Measurements from ENCODE around the gene MELTF. TPM values are rescaled to one million over a fixed set of nuclear protein-coding genes. Genes with fewer than 3 reads are reported as not detected.

Gene MELTF
- total RNA-seq, 2 donors from 2014 or later, result 15.7 to 31.2 TPM

DNA sequence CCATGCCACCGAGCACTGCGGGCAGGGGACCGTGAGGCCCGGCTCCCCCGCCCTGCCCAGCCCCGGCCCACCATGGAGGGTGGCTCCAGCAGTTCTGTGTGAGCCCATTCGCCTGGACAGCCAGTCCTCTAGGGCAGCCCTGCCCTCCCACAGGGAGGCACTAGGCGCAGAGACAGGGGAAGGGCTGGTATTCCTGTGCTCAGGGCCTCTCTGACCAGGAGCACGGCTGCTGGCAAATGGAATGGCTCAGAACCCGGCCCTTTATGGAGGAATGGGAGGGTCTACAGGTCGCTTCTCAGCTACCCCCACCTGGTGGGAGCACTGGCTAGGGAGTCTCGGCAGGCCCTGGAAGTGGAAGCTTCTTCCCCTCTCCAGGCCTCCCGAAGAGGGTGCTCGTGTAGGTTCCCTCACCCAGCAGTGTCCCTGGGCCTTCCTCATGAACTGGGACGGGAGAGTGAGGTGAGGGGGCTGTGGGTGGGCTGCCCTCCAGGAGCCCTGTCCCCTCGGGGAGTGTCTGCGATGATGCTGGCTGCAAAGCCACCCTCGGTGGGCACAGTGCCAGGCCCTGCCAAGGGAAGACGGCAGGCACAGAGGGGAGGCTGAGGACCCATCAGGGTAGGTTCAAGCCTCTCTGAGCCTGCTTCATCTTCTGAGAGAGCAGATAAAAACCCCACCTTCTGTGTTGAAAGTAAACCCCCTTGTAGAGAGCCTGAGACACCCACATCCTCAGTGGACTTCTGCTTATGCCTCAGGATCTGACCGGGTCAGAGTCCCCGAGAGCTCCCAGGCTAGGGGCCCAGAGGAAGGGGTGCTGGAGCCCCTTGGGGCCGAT lies 1.5 kb downstream of the MELTF start:
- Histone ChIP-seq H3K9me3 (no peaks in the 10 kb centered on the region), H3K4me1 (peaks cover 10% of the 10 kb centered on the region), H3K27ac (no peak overlapping the region), H3K9ac (ENCODE audit: low read depth in 2 of 2, low read length in 2 of 2) (peak overlapping the region in 1 of 2 donors; percentile 8), H3K27me3 (no peaks in the 10 kb centered on the region), H3K4me3 (no peak overlapping the region), H3K36me3 (no peaks in the 10 kb centered on the region)
- intact Hi-C loops (cut with DNase I), result no loop called here
- peak; percentile 17 for DNase-seq
- TF ChIP-seq, protein P1, sequence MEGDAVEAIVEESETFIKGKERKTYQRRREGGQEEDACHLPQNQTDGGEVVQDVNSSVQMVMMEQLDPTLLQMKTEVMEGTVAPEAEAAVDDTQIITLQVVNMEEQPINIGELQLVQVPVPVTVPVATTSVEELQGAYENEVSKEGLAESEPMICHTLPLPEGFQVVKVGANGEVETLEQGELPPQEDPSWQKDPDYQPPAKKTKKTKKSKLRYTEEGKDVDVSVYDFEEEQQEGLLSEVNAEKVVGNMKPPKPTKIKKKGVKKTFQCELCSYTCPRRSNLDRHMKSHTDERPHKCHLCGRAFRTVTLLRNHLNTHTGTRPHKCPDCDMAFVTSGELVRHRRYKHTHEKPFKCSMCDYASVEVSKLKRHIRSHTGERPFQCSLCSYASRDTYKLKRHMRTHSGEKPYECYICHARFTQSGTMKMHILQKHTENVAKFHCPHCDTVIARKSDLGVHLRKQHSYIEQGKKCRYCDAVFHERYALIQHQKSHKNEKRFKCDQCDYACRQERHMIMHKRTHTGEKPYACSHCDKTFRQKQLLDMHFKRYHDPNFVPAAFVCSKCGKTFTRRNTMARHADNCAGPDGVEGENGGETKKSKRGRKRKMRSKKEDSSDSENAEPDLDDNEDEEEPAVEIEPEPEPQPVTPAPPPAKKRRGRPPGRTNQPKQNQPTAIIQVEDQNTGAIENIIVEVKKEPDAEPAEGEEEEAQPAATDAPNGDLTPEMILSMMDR (IDR thresholded peaks at IDR 0.05), result no peak

DNA sequence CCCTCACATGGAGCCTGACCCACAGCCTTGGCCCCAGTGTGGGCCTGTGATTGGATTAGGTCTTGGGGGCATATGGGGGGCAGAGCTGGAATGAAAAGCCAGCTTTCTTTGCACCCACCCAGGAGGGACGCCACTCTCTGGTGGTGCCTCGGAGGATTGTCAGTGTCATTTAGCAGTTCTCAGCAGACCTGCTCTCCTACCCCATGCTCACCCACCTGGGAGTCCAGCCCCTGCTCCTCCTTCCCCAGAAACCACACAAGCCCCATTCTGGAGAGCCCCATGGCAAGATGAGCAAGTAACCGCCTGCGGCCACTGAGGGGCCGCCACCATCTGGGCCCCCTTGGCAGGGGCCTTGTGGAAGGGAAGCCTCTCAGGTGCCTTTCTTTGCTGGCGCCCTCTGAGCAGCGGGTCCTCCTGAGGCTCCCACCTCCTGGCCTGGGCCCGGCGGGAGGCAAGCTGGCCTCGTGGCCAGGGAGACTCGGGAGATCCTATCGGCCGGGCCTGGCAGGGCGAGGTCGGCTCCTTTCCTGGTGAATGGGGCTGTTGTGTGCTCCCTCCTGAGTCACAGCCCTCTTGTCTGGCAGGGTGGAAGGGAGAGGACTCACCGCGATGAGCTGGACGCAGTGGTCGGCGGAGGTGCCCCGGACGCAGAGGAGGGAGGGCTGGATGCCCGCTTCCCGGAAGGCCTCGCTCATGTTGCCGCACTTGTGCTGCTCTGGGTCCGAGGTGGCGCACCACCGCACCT lies 2.3 kb downstream of the MELTF start:
- H3K9me3 ChIP-seq, result no peaks in the 10 kb centered on the region
- intact Hi-C loops (cut with DNase I), result no loop called here
- H3K9ac ChIP-seq (ENCODE audit: low read depth in 2 of 2, low read length in 2 of 2), result no peak overlapping the region
- TF ChIP-seq, protein P1 (IDR thresholded peaks at IDR 0.05), result no peak
- H3K27me3 ChIP-seq, result no peaks in the 10 kb centered on the region
- H3K4me3 ChIP-seq, result no peak overlapping the region
- no peaks in the 10 kb centered on the region for H3K36me3 ChIP-seq
- H3K4me1 ChIP-seq, result peaks cover 10% of the 10 kb centered on the region
- H3K27ac ChIP-seq, result no peak overlapping the region
- no peak for DNase-seq

DNA sequence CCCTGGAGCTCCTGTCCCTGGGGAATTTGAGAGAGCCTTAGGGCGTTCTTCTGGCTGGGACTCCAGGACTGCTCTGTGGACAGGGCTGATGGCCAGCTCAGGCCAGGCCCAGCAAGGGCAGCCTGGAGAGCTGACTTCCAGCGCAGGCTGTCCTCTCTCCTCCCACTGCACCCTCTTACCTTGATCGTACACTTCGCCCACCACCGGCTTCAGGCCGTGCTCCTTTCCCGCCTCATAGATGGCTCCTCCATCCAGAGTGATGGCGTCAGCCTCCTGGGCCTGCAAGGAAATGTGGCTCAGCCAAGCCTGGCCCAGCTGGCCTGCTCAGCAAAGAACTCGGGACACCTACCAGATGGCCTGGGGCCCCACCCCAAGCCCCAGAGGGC lies 3.1 kb downstream of the MELTF start:
- H3K27ac ChIP-seq, result no peak overlapping the region
- no peaks in the 10 kb centered on the region for H3K9me3 ChIP-seq
- H3K4me3 ChIP-seq, result no peak overlapping the region
- no peak for DNase-seq
- H3K4me1 ChIP-seq, result peaks cover 10% of the 10 kb centered on the region
- H3K36me3 ChIP-seq, result no peaks in the 10 kb centered on the region
- TF ChIP-seq, protein P1 (IDR thresholded peaks at IDR 0.05), result no peak
- intact Hi-C loops (cut with DNase I), result no loop called here
- no peaks in the 10 kb centered on the region for H3K27me3 ChIP-seq
- no peak overlapping the region for H3K9ac ChIP-seq (ENCODE audit: low read depth in 2 of 2, low read length in 2 of 2)

DNA sequence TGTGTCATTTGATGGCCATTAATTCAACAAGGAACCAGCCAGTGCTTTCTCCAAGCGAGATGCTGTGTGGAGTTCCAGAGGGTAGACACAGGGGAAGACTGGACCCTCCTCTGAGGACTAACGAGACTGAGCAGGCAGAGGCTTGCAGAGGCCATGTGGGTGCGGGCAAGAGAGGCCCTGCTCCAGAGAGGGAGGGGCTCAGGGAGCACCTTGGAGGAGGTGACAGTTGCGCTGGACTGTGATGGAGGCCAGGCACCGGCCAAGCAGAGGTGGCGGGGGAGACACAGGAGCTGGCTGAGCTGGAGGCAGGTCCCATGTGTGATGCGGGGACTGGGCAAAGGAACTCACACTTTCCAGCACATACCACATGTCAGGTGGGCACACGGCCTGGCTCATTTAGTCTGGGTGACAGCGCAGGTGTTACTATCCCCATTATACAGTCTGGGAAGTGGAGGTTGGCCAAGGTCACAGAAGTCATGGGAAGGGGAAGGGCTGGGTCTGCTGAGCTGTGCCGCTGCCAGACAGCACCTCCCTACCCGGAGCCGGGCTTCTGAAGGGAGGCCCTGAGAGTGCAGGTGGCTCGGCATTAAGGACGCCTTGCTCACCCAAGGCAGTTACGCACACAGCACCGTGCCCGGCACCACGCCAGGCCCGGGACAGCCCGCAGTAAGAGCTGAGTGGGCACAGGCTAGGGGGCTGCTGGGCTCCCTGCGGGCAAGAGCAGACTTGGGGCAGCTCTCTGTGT lies 3.7 kb downstream of the MELTF start:
- no peak for DNase-seq
- TF ChIP-seq, protein P1 (IDR thresholded peaks at IDR 0.05), result no peak
- H3K9me3 ChIP-seq, result no peaks in the 10 kb centered on the region
- intact Hi-C loops (cut with DNase I), result no loop called here
- H3K9ac ChIP-seq (ENCODE audit: low read depth in 2 of 2, low read length in 2 of 2), result no peak overlapping the region
- H3K27ac ChIP-seq, result no peak overlapping the region
- no peaks in the 10 kb centered on the region for H3K27me3 ChIP-seq
- no peak overlapping the region for H3K4me3 ChIP-seq
- peaks cover 10% of the 10 kb centered on the region for H3K4me1 ChIP-seq
- H3K36me3 ChIP-seq, result no peaks in the 10 kb centered on the region

All from colonic mucosa (tissue), 4 donors.